ENCODE results near the gene SNX14.
A peak's percentile ranks its signal among the peaks of the same experiment; 100 is the strongest.
"Not testable (repeated sequence)": the region's sequence is repeated elsewhere in the genome, so short reads cannot be mapped to it uniquely, and the experiment has no call there.

SNX14 gene, protein sequence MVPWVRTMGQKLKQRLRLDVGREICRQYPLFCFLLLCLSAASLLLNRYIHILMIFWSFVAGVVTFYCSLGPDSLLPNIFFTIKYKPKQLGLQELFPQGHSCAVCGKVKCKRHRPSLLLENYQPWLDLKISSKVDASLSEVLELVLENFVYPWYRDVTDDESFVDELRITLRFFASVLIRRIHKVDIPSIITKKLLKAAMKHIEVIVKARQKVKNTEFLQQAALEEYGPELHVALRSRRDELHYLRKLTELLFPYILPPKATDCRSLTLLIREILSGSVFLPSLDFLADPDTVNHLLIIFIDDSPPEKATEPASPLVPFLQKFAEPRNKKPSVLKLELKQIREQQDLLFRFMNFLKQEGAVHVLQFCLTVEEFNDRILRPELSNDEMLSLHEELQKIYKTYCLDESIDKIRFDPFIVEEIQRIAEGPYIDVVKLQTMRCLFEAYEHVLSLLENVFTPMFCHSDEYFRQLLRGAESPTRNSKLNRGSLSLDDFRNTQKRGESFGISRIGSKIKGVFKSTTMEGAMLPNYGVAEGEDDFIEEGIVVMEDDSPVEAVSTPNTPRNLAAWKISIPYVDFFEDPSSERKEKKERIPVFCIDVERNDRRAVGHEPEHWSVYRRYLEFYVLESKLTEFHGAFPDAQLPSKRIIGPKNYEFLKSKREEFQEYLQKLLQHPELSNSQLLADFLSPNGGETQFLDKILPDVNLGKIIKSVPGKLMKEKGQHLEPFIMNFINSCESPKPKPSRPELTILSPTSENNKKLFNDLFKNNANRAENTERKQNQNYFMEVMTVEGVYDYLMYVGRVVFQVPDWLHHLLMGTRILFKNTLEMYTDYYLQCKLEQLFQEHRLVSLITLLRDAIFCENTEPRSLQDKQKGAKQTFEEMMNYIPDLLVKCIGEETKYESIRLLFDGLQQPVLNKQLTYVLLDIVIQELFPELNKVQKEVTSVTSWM

DNA sequence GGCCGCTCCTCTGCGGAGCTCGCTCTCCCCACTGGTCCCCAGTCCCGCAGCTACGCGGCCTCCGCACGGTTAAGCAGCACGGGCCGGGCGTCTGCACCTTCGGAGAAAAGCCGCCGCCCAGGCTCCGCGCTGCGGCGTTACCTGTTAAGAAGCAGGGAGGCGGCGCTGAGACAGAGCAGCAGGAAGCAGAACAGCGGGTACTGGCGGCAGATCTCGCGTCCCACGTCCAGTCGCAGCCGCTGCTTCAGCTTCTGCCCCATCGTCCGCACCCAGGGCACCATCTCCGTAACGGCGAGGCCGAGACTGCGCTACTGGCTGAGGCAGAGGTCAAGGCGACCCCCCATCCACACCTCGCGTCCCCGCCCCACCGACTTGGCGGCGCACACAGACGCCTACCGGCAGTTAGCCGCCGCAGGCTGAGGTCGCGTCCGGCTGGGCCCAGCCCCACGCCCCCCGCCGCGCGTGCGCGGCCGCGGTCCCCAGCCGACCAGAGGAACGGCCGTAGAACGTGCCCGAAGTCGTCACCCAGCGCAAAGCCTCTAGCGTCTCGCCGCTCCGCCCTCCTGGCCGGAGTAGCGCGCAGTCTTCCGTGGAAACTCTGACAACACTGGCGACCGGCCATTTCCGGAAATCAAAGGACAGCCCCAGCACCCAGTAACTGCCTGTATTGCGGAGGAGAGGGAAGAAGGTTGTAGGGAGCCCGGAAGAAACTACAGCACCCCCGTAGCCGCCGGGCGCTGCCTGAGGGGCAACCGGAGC is at the start of gene SNX14:
Gene SNX14 (minus strand): TSS at position 421 of the 759 bp plus-strand sequence. CDS start 140 bp downstream, at position 281.
- DNase-seq (ENCODE audit: low spot score), result peak; percentile 69

DNA sequence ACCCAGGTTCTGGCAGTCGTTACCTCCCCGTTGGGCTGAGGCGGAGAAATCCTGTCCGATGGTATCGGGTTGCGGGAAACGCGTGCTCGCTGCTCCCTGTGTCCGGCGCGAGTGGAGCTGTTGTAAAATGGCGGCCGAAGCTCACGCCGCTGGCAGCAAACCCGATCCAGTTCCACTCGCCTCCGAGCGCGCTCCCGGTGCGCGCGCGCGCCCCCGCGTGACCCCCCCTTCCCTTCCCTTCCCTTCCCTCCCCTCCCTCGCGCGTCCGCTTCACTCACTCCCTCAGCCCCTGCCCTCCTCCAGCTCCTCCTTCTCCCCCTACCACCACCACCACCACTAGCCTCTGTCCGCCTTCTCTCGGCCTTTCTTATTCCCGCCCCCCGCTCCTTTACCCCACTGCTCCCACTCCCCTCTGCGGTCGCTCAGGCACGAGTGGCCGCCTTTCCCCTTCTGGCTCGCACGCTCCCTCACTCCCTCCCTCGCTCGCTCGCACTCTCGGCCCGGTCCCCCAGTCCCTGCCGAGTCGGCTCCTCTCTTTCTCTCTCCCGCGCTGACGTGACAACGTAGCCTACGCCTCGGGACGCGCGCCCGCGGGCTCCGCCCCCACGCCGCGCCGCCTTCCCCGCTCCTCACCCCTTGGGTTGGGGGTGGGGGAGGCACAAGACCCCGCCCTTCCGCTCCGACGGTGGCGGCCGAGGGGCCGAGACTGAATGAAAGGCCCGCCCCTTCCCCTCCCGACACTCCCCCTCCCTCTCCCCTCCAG is 49.3 kb upstream of the SNX14 start, which contains the start of gene SYNCRIP:
Gene SYNCRIP (minus strand): TSS at position 113 of the 763 bp plus-strand sequence. CDS start 1,447 bp downstream, outside the sequence.
- DNase-seq (ENCODE audit: low spot score), result peak; percentile 85

DNA sequence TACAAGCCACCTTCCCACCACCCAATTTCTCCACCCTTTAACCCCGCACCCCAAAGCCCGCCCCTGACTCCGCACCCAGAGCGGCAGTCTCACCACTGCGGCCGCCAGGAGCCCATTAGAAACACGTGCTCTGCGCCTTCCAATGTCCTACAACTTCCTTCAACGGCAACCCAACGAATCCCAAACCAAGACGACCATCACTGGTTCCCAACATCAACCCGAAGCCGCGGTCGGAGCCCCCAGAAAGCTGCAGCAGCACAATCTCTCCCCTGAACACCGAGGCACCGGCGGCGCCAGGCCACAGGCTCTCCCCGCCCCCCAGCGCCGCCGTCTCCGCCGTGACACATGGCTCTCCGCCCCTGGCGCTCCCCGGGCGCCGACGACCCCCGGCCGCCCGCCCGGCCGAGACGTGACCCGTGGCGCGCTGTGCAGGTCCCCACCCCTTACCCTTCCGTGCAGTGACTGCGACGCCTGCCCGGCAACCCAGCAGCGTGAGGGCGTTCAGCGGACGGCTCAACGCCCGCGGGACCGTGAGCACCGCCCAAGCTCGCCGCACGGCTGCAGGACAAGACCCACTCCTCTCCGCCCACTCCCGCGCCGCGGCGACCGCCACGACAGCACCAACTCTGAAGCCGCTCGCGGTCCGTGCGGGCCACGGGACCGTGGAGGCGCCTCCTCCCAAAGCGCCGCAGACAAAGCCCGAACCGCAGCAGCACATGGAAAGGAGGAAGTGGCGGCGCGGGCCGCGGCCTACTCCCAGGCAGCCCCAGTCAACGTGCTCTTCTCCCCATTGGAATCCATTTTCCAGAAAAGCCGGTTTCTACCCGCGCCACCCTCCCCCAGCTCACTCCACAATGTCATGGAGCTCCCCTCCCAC is 48.5 kb upstream of the SNX14 start:
- DNase-seq (ENCODE audit: low spot score), result peak; percentile 14

DNA sequence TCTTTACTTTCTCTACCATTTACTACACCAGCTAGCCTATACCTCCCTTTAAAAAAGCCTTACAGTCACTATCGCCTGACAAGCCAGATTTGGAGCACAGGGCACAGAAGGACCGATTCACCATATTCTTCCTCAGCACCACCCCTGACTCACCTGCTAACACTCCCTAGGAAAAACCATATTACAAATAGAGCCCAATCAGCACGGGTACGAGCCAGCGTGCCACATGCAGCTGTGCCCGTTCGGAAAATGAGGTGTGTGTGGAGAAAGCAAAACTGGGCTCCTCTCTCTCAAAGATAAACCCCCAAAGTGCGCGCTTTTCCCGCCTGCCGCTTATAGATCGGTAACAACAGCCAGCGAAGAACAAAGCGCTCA is 47.9 kb upstream of the SNX14 start:
- DNase-seq (ENCODE audit: low spot score), result peak; percentile 15

DNA sequence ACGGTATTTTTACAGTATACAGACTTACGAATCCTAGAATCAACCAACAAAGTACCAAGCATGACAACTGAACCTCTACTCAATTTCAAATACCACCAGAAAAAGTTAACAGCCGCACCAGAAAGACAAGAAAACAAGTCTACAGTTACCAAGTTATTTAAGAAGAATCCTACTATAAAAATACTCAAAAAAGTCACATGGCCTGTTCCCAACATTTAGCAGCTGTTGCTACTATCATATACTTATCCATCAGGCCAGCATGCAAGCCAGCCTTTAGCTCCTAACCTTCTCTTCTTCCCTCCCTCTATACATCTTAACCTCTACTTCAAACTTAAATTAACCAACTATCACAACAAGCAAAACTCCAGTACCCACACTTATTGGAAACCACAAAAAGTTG is 47.2 kb upstream of the SNX14 start:
- no peak for DNase-seq (ENCODE audit: low spot score)

DNA sequence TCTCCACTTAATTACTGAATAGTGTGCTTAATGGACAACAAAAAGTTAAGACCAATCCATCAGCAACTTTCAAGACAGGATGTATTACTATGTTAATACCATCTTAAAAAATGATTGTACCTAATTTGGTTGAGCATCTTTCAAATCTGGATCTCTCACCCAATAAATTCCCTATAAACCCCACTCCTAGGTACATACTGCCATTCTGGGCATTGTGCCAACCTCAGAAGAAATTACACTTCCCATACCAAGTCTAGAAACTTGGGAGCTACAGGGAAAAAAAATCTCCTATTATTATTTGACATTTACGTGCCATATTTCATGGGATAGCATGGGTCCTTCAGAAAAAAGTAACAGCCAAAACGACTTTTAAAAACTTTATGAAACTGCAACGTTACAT is 43.9 kb upstream of the SNX14 start:
- no peak for DNase-seq (ENCODE audit: low spot score)

DNA sequence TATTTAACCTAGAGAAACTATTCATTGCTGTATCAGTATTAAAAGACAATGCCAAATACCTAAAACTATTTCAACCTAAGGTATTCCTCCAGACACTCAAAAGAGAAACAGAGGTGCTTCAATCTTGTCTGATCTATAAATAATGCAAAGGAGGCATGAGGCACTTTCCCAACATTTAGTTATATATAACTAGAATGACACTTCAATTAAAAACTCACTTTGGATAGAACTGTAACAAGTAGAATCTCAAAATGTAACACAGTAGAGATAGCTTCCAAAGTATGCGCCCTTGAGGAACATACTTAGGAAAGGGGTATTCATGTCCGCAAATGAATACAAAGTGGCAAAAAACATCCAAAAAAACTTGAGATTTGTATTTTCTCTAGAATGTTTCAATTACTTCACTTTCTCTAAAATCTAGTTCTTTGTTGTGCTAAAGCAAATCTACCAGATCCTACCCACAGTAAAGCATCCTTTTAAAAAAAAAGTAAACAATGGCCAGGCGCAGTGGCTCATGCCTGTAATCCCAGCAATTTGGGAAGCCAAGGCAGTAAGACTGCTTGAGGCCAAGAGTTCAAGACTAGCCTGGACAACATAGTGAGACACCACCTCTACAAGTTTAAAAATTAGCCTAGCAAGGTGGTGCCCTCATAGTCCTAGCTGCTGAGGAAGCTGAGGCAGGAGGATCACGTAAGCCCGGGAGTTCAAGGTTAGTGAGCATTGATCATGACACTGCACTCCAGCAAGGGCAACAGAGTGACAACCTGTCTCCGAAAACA is 38.7 kb upstream of the SNX14 start:
- no peak for DNase-seq (ENCODE audit: low spot score)

DNA sequence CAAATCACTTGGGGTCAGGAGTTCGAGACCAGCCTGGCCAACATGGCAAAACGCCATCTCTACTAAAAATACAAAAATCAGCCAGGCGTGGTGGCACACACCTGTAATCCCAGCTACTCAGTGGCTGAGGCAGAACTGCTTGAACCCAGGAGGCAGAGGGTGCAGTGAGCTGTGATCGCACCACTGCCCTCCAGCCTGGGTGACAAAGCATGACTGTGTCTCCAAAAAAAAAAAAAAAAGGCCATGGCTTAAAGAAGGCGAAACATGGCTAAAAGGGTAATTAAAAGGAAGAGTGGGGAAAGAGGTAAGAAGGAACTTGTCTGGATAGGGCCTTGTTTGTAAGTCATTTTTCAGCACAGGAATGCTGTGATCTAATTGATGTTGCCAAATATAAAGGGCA is 37.5 kb upstream of the SNX14 start:
- not testable (repeated sequence) for DNase-seq (ENCODE audit: low spot score)

DNA sequence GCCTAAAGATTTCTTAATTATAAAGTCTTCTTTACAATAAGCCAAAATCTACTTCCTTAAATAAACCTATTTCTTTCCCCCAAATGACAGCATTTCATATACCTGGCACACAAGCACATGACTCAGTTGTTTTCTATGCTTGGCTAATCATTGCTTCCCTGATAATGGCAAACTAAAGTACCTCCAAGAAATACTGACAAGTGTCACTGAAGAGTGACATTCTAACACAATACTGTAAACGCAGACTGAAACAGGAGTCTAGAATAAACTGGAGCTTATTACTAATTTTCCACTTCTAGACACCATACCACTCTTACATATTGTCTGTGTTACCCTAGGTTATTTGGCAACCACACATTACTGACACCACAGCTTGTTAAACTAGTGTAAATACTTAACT is 34.7 kb upstream of the SNX14 start:
- no peak for DNase-seq (ENCODE audit: low spot score)

DNA sequence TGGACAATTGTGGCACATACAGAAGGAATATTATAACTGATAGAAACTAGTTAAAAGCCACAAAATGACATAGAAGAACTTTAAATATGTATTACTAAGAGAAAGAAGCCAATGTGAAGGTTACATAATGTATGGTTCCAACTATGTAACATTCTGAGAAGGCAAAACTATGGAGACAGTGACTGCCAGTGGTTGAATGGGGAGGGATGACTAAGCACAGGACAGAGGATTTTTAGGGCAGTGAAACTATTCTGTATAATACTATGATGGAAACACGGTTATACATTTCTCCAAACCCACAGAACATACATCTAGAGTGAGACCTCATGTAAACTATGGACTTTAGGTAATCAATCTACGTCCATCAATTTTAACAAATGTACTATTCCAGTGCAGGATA is 26.6 kb upstream of the SNX14 start:
- no peak for DNase-seq (ENCODE audit: low spot score)

DNA sequence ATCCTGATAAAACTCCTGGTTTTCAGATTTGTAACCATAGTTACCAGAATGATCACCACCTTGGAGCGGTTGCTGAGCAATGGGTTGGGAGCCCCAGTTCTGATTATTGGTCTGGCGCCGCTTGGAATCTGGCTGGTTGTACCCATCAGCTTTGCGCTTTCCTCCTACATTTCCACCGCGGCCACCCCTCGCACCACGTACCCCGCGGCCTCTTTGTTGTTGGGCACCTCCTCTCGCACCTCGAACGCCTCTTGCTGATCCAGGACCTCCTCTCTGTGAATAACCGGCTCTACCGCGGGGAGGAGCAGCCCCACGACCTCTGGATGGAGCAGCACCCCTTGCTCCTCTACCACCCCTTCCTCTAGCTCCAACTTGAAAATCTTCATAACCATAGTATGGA is 21.1 kb upstream of the SNX14 start:
- no peak for DNase-seq (ENCODE audit: low spot score)

DNA sequence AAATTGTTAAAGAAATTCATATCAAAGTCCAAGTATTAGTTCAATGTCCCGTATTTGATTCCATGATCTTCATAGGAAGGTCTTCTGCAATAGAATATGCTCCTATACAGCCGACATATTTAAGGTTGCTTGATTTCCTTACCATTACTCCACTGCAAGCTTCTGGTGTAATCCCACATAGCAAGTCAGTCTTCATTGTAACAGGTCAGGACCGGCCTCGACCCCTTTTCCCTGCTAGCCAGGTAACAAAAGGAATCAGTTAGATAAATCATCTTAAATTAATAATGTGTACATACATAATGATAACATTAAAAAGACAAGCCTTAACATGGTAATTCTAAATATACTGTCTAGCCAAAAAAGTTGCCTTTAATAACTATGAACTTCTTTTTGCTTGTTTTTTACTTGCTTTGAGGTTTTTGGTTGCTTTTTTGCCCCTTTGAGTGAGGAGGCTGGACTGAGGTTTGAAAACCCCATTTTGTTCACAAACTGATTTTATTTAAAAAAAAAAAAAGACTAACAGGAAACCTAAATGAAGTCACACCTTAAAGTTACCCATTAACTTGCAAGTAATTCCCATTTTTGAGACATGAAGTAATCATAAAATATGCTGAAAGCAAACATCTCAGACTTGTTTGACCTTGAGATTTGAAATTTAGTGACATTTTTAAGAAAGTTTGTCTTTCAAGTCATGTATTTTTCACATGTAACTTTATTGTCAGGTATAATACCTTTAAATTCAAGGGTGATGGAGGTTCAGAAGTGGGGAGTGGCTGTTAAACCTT is 19.2 kb upstream of the SNX14 start:
- no peak for DNase-seq (ENCODE audit: low spot score)

DNA sequence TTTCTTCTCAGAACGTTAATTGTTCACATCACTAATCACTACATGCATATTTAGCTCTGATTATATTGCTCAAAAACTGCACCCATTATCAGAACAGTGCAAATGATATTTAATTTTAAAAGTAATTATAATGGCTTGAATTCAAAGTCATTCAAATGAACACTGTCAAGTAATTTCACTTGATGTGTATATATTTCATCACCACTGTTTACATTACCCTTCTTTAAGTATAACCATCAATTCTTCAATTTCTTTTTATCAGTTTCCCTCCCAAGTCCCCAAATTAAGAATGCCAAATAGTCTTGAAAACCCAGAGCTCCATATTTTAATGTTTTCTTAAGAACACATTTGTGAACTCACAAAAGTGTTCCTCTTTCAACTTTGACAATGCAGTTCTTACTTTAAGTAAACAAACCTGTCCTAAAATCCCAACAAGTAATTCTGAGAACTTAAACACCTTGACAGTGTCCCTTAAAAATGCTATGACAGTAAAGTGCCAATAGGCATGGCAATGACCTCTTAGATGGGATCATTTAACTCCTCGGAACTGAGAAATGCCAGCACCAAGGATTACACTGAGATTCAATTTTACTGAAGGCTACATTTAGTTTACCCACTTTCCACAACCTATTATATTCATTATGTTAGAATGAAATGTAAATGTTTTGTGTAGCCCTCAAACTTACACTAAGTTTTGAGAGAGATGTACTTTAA is 16.7 kb upstream of the SNX14 start:
- no peak for DNase-seq (ENCODE audit: low spot score)

DNA sequence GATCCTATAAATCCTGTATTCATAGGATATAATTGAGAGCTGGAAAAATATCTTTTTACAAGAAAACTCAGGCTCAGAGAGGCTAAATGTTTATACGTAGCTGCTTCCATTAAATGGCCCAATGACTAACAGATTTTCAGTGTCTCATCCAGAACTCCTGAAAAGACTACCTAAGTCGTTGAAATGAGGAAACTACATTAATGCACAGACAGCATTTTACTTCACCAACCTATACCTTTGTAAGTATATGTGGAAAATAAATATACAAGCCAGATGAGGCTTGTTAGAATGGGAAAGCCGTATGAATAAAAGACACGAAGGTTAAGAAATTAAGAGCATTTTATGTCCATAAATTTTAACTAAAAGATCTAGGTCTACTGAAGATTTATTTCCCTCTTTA is 8.4 kb upstream of the SNX14 start:
- no peak for DNase-seq (ENCODE audit: low spot score)

DNA sequence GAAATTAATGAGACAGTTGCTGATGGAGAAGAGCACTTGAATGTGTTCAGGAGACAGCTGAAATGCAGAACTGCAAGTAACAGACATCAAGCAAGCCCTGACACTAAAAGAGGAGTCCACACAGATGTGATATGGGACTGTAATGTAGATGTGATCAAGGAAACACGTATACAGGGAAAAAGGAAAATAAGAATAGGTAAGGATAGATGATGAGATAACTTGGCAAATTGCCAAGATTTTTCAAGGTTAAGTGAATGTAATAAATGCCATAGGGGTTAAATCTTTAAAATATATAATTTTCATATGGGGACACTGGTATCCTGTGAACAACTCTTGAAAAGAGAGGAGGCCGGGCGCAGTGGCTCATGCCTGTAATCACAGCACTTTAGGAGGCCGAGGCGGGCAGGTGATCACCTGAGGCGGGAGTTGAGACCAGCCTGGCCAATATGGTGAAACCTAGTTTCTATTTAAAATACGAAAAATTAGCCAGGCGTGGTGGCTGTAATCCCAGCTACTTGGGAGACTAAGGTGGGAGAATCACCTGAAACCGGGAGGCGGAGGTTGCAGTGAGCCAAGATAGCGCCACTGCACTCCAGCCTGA is 7.2 kb upstream of the SNX14 start:
- DNase-seq (ENCODE audit: low spot score), result no peak

DNA sequence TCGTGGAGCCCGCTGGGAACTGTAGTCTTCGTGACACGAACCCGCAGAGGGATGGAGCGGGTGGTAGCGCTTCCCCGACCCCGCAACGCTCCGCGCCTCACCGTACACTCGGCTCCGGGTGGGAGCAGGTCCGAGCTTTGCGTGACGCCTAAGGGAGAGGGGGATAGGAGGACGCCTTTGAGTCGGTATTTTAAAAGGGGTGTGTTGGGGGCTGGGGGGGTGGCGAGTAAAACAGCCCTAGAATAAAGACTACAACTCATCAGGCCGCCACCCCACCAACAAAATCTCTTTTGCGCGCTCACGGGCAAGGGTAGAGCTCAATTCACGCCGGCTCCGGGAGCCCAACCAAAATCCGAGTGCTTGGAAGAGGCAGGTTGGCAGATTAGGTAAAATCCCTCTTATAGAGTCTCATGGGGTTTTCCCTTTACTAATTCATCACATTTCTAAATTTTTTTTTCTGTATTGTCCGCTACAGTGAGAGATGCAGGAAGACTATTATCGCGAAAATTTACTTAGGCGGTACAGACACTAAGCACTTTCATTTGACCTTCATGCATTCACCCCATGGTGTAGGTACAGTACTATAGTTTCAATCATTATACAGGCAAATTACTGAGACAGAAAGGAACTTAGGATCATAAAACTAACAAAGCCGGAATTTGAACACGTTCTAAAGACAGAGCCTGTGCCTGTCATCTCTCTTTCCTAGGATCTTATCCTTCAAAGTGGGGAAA is 706 bp upstream of the SNX14 start:
- peak; percentile 27 for DNase-seq (ENCODE audit: low spot score)

DNA sequence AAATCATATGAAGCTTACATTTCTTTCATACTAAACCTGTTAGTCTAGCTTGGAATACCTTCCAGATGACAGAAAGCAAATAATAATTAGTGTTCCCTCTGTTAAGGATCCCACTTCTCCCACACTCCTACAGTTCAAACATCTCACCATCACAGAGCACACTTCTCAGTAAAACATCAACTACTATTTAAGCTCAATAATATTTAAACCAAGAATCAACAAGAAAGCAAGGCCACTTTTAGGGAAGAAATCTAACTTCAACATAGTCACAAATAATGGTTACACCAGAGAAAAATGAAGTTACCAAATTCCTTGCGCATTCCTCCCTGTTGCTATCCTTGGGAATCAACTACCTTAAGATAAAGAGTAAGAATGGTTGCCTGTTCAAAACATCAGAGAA is 1.6 kb downstream of the SNX14 start:
- no peak for DNase-seq (ENCODE audit: low spot score)
